ENCODE results near the gene DRC1.

DRC1 gene

GRCh38 chr2:26494891-26495290 is 93.2 kb downstream of the DRC1 start:
- DNase-seq = no peak

- DNase-seq = no peak
These were observed 94.1 kb downstream of the DRC1 start for GRCh38 chr2:26495705-26496297.

- DNase-seq = no peak
These were observed 98.7 kb downstream of the DRC1 start for GRCh38 chr2:26500406-26500805.

- DNase-seq = peak; percentile 69
These were observed 101.6 kb downstream of the DRC1 start for GRCh38 chr2:26503231-26503880.

- DNase-seq = no peak
These were observed 102.3 kb downstream of the DRC1 start for GRCh38 chr2:26504002-26504401.

- DNase-seq = no peak
These were observed 104.6 kb downstream of the DRC1 start for GRCh38 chr2:26506279-26506678.
